Measurements from ENCODE around the gene TMEM108.

TMEM108 gene

DNA sequence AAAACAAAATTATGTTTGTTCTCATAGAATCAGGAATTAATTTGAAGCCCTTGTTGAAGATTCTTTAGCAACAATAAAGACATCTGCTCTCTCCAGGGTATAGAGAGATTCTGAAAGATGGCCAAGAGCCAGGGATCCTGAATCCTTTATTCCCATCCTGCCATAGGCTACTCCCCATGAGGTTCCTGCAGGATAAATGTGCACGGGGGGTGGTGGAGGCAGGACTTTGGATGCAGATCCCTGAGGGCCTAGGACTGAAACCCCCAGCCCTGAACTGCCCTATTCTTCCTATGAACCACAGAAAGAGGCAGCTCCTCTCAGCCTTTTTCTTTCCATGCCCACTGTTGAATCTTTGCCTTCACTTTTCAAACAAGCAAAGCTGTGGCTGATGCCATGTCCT, 17.1 kb downstream of the TMEM108 start:
- DNase-seq = no peak

DNA sequence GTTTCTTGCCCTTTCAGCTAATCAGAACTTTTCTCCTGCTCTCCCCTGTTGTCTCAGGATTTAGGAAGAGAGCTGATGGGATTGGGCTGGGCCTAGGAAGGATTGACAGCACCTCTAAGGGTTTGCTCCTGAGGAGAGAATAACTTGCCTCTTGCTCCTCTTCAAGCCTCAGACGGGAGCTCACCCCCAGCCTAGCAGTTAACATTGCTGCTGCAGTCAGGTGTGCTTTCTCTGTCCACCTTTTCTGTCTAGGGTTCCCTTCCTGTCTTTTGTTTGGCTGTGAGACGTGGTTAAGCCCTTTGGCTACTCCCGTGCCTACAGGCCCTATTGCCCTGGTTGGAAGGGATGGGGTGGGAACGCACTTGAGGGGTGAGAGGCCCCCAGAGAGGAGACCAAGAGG, 20.1 kb downstream of the TMEM108 start:
- DNase-seq = no peak

DNA sequence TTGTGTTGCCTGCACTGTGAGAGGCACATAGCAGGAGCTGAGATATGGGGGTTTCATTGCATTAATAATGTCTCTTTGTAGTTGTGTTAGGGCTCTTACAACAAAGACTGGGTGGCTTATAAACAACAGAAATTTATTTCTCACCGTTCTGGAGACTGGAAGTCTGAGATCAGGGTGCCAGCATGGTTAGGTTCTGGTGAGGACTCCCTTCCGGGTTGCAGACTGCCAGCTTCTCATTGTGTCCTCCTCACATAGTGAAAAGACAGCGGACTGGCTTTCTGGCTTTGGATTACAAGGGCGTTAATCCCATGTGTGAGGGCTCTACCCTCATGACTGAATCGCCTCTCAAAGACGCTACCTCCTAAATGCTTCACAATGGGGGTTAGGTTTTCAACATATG, 20.6 kb downstream of the TMEM108 start:
- no peak for DNase-seq

DNA sequence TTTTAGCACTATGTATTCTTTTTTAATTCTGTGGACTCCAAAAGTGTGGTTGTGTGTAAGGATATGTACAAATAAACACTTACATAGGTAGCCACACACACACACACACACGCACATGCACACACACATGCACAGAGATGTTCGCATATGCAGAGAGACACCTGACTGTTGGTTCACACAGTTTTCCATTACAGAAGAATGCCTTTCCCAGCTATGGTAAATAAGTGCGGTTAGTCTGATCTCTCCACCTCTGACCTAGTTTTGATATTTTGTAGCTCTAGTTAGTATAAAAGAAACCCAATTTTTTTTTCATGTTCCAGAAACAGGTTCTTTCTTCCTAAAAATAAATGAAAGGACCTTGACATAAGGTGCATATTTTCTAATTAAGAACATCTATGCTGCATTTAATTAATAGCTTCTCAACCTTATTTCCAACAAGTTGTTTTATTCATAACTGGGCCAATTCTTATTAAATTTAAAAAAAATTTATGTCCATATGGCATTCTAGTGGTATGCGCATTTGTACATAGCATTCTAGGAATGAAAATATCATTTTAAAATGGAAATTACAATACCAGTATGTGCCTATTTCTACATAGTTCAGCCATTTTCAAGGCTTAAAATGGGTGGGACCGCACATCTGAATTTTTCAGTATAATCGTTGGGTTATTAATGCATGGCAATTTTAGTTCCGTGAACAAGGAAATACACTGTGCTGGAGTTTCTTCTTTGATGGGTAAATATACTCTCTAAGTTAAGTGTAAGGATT, 27.2 kb downstream of the TMEM108 start:
- no peak for DNase-seq

DNA sequence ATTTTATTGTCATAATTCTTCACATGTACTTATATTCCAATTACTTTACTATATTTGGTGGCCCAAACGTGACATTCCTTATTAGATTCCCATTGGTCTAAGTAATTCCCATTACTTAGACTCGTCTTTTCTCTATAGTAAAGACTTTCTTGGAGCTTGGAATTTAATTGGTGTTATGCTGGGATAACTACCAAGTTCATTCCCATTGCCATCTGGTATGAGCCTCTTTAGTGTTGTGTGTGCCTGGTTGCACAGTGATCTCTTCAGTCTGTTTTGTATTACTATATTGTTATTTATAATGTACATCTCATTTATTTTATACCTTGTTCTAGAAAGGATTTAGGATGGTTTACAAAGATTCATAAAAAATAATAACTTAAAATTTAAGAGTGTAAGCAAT, 27.8 kb downstream of the TMEM108 start:
- no peak for DNase-seq

DNA sequence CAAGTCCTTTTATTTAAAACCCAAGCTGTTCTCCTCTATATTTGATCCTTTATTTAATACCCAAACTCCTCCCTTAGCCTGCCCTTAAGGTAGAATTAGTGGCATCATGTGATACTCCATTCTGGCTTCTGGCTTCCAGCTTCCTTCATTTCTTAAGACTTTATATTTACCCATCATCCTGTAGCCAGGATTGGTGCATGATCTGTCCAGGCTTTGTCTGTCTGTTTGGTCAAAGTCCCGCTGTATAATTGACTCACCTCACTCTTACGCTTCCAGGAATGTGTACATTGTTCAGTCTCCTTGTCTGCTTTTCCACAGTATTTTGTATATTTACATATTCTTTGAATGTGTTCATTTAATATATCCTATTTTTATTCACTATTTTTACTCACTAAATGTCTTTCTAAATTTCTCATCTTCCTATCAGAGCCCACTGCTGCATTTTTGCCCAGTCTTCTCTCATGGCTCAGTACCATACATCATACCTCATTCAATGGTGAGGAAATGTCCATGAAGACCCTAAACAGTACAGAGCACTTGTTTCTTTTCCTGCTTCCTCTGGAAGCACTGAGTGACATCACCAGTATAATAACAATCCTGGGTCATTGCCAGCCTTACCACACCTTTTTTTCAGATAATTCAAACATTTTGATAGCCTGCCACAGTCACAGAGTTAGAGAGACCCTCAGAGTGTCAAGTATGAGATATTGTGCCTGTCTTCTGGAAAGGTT, 31.5 kb downstream of the TMEM108 start:
- no peak for DNase-seq

DNA sequence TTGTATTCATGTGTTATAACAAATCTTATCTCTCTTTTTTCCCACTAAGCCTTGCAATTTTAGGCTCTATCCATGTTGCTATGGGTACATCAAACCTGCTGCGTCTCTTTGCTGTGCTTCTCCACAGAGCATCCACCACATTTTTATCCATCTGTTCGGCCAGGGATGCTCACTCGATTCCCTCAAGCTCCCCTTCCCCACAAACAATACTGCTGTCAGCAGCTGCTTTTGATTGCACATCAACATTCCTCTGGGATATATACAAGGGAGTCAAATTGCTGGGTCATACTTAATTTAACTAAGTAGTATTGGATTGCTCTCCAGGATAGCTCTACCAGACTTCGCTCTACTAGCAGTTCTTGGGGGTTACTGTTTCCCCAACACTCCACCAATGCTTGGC, 36.8 kb downstream of the TMEM108 start:
- no peak for DNase-seq

DNA sequence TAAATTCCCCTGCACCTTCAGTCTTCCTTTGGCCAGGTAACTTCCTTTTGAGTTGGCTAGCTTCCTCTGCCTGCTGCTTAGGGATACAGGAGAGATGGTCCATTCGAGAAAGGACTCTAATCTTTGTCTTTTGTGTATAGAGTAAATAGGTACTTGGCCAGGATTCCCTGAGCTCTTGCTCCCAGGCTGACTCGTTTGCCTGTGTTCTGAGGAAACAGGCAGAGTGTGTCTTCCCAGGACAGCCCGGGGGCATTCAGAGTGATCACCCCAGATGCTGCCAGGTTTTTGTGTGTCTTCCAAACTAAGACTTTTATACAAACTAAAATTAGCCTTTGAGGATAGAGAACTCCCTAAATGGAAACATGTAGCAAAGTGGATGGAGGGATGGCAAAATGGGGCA, 39.5 kb downstream of the TMEM108 start:
- no peak for DNase-seq

DNA sequence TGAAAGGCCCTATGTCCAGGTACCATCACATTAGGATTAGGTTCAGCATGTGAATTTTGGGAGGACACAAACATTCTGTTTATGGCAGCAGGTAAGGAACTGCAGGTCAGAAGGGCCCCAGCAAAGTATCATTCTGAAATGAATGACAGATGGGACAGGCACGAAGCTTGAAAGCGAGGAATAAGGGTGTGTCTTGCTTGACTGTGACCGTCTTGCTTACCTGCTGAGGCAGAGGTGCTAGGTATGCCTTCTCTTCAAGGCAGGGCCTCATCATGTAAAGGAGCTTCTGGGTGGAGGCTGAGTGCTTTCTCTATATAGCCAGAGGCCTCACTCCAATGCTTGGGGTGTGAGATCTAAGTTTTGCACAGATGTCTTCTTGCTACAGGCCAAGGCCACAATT, 41.4 kb downstream of the TMEM108 start:
- DNase-seq = no peak

DNA sequence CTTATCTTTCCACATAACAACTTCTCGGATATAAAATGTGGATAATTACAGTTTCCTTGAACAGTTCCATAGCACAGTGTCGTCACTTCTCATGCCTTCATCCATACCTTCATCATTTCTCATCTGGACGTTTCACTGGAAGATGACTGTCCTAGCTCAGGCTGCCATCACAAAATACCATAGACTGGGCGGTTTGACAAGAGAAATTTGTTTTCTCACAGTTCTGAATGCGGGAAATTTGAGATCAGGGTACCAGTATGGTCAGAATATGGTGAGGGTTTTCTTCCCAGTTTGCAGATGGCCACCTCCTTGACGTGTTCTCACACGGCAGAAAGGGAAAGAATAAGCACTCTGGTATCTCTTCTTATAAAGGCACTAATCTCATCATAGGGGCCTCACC, 42.8 kb downstream of the TMEM108 start:
- DNase-seq = no peak

DNA sequence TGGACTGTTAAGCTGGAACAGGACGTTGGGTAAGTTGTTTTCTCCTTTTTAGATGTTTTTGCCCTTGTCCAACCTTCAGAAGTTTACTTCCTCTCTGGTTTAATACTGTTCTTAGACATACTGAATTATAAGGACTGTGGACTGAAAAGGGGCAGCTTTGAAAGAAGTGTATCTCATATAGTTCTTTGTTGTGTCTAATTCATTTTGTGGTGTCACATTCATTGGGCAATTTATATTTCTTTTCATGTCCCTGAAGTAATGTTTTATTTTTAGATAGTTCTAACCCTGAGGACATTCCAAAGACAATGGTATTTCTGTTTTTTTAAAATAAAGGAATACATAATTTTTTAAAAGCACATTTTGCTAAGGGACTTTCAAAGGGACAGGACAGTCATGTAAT, 45.2 kb downstream of the TMEM108 start:
- no peak for DNase-seq

DNA sequence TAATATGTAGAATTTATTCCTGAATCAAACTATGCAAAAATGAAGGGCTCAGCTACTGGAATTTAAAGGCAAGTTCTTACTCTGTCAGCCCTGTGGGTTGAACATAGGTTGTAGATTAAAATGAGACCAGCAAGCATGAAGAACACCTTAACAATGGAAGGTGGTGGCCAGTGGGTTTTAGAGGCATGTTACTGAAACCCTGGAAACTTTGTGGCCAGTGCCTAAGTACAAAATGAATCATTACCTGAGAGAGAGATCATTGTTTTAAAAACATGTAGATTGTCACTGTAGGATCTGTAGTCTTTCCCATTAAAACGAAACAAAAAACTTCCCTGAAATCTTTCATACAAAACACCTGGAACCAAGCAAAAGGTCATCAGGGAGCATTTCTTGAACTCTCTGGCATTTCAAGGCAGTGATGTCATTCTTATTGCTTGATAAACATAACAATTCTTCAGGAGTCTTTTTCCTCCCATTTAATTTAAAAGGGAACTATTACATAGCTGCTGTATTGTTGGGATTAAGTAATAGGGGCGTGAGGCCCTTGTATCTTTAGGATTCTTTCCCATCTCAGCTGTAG, 51.8 kb downstream of the TMEM108 start:
- no peak for DNase-seq

DNA sequence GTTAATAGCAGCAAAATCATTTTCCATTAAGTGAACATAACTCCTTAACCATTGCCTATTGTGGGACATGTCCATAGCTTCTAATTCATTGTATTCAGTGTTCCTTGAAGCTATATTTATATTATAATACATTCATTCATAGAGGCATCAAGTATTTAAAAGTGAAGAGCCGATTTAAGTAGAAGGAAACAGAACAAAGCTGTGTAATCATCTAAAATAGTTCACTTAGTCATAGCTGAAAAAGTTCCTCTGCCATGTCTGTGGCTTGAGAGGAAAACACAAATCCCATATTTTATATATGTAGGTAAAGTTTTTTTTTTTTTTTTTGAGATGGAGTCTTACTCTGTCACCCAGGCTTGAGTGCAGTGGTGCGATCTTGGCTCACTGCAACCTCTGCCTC, 54.5 kb downstream of the TMEM108 start:
- DNase-seq = no peak

DNA sequence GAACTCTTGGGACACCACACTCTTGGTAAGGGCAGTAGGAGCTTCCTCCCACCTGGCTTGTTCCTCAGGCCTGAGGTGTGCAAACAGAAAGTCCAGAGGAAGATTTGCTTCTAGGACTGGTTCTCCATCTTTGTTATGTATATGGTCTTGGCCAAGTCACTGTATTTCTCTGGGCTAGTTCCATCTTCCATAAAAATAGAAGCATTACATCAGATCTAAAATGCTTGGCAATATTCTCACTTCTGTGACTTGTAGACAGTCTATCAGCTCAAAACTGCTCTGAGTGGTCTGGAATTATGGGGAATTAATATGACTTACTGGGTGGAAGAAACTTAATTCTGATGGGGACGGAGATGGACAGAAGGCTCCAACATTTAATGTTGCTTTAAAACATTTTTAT, 55.2 kb downstream of the TMEM108 start:
- no peak for DNase-seq

DNA sequence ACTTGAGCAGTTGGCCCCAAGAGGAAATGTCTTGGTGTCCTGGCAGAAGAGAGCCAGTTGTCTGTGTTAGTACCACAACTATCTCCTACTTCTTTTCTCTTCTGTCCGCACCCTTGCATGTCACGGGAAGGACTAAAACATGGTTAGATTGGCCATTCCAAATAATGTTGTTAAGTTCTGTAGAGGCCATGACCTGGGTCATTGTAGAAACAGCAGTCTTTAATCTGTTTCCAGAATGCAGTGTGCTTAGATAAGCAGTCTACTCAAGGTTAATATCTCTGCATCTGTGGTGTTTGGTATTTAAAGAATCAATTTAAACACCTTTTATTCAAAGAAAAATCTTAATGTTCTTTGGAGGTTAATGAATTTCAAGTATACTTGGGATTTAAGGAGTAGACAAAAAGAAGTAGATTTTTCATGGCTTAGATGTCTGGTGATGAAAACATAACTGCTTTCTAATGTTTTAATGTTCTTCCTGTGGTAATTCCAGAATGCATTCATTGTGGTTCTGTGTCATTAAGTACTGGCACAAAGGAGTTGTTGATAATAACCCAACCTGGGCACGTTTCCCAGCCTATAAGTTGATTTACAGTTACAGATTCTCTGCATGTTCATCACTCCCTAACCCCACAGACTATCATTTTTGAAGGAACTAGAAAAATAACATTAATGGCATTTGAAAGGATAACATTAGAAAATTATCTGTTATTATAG, 58.9 kb downstream of the TMEM108 start:
- no peak for DNase-seq

DNA sequence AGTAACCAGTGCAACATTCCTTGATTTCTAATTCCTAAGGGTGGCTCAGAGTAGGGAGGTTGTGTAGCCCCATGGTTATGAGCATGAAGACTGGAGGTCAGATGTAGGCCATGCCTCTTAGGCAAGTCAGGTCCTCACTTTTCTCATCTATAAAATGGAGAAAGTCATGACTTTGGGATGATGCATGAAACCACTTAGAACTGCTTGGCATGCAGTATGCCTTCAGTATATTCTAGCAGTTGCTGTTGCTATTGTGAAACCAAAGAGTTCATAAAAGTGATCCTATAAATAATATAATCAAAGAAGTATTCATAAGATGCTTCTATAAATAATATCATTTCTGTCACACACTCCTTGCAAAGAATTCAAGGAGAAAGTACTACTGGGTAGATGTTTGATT, 65.5 kb downstream of the TMEM108 start:
- no peak for DNase-seq

DNA sequence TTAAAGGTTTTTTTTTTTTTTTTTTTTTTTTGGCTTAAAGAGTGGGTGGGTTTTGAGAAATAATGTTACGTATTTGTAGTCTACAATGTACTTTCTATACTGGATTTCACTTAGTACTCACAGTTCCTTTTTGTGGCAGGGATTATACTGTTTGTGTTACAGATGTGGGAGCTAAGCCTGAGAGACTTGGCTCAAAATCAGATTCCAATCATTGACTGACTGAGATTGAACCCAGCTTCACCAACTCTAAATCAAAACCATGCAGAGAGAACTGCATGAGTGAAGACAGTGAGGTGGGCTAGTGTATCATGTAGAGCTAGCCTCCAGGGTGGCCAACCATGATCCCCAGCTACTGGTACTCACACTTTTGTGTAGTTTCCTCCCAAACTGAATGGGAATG, 68.0 kb downstream of the TMEM108 start:
- DNase-seq = no peak

DNA sequence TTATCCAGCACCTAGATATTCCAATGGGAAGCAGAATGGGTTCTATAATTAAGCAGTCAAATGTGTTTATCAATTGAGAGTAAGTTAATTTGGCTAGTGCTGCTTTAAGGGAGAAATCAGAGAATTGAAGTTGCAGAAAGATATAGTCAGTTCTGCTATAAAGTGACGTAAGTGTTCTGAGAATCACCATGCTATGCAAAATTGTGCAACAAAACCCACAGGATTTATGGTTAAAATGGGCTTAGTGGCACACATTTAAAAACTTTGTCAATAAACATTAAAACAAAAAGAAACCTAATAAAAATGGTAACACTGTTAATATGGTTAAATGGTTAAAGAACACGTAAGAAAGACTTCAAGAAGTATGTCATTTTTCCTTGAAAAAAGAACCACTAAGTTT, 74.5 kb downstream of the TMEM108 start:
- no peak for DNase-seq

DNA sequence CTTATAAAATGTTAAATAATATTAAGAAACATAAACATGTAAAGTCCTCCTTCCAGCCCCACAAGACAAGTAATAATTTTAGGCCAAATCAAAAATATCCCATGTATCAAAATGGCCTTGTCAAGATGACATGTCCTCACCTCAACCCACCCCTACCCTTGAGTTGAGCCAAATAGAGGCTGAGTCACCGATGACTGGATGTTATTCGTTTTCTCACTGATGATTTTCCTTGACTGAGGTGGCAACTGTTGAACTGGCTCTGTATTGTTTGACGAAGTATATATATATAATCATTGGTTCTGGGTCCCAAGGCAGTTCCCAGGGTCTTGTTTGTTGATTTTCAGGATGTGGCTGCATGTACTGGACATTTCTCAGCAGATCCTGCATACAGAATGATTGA, 75.3 kb downstream of the TMEM108 start:
- no peak for DNase-seq

DNA sequence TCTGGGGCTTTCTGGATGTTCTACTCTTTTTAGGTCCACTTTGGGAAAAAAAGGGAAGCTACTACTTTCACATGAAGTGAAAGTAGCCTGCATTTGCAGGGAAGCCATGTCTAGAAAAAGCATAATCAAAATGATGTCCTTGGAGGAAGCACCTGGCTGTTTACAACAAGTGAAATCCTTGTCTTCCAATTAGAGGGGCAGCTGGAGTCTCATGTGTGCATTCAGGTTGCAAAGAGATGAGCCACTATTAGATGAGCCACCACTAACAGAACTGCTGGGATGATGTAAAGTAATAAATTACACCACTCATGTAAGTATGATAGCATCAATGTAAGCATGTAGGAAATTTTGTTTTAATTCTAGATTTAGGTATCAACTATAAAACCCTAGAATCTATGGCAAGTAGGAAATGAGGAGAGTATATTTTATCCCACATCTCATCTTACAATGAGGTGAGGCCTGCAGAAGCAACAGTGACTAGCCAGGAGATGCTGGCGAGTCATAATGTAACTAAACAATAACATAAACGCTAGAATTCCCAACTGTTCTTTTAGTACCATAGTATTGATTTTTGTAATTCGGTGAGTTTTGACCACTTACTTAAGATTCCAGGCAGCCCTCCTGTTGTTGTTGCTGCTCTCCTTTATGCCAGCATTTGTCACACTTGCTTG, 75.9 kb downstream of the TMEM108 start:
- DNase-seq = no peak

DNA sequence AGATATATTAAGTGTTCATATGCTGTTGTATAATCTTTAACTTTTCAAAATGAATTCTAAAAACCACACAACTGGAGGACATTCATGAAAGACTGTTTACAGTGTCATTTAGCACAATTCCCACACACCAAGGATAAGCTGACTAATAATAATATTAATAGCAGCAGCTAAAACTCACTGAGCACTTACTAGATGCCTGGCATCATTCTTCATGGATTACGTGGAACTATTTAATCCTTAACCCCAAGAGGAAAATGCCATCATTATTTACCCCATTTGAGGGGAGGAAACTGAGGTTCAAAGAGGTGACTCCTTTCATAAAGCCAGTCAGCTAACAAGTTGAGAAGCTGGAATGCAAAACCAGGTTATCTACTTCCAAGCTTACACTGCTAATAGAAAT, 77.0 kb downstream of the TMEM108 start:
- DNase-seq = no peak

DNA sequence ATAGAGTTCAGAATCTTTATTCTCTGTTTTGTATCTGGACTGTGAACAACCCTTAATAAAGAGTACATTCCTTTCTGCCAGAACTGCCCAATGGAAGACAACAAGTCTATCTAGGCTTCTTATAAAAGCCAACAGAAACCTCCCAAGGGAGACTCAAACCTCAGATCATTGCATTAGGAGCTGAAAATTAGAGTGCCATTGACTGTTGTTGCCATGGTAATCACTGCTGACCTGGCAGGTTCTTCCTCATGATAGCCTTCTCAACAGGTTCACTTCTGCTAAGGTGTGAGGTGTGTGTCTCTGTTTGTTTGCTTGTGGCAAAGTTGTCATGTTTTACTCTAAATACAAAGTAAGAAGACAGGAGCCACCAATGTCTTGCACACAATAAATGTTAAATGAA, 79.2 kb downstream of the TMEM108 start:
- DNase-seq = no peak

DNA sequence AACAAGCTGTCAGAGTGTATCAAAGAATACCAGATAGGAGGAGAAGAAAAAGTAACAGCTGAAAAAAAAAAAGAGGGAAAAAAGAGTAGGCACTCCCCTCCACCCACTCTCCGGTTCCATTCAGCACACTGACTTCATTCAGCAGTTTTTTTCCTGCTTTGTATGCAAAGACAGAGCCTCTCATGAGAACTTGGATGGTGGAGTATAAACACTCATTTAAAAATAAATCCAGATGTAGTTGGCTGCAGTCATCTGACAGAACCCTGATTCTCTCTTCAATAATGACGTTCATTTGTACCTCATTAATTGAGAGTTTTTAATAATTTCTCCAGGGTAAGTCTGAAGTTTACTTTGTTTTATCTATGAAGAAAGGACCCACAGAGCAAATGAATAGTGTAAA, 81.0 kb downstream of the TMEM108 start:
- DNase-seq = no peak
